ENCODE measurements around the gene GALNT13.

The GALNT13 gene

GRCh38 chr2:154238252-154238651, 366.5 kb downstream of the GALNT13 start:
- no peak for TF ChIP-seq GATA1 (IDR thresholded peaks at IDR 0.05; ENCODE audit: low read depth, low read length)
- TF ChIP-seq POLR2A (IDR thresholded peaks at IDR 0.05; ENCODE audit: low read length): no peak
- DNase-seq: no peak

GRCh38 chr2:154240316-154240715, 368.6 kb downstream of the GALNT13 start:
- no peak for DNase-seq
- TF ChIP-seq POLR2A (IDR thresholded peaks at IDR 0.05; ENCODE audit: low read length): no peak
- no peak for TF ChIP-seq GATA1 (IDR thresholded peaks at IDR 0.05; ENCODE audit: low read depth, low read length)

GRCh38 chr2:154240921-154241379, 369.2 kb downstream of the GALNT13 start:
- TF ChIP-seq GATA1 (IDR thresholded peaks at IDR 0.05; ENCODE audit: low read depth, low read length): no peak
- TF ChIP-seq POLR2A (IDR thresholded peaks at IDR 0.05; ENCODE audit: low read length): no peak
- DNase-seq: no peak

GRCh38 chr2:154242687-154243086, 371.0 kb downstream of the GALNT13 start:
- no peak for DNase-seq
- no peak for TF ChIP-seq GATA1 (IDR thresholded peaks at IDR 0.05; ENCODE audit: low read depth, low read length)
- TF ChIP-seq POLR2A (IDR thresholded peaks at IDR 0.05; ENCODE audit: low read length): no peak

GRCh38 chr2:154243685-154244084, 372.0 kb downstream of the GALNT13 start:
- no peak for DNase-seq
- no peak for TF ChIP-seq GATA1 (IDR thresholded peaks at IDR 0.05; ENCODE audit: low read depth, low read length)
- no peak for TF ChIP-seq POLR2A (IDR thresholded peaks at IDR 0.05; ENCODE audit: low read length)

- TF ChIP-seq POLR2A (IDR thresholded peaks at IDR 0.05; ENCODE audit: low read length) (no peak), GATA1 (IDR thresholded peaks at IDR 0.05; ENCODE audit: low read depth, low read length) (no peak)
- DNase-seq: no peak
These were observed 373.2 kb downstream of the GALNT13 start for GRCh38 chr2:154244932-154245331.

GRCh38 chr2:154247503-154247902, 375.8 kb downstream of the GALNT13 start:
- TF ChIP-seq GATA1 (IDR thresholded peaks at IDR 0.05; ENCODE audit: low read depth, low read length): no peak
- TF ChIP-seq POLR2A (IDR thresholded peaks at IDR 0.05; ENCODE audit: low read length): no peak
- no peak for DNase-seq

GRCh38 chr2:154256136-154256535, 384.4 kb downstream of the GALNT13 start:
- TF ChIP-seq POLR2A (IDR thresholded peaks at IDR 0.05; ENCODE audit: low read length): no peak
- TF ChIP-seq GATA1 (IDR thresholded peaks at IDR 0.05; ENCODE audit: low read depth, low read length): no peak
- DNase-seq: no peak

- TF ChIP-seq POLR2A (IDR thresholded peaks at IDR 0.05; ENCODE audit: low read length): no peak
- no peak for TF ChIP-seq GATA1 (IDR thresholded peaks at IDR 0.05; ENCODE audit: low read depth, low read length)
- no peak for DNase-seq
These were observed 387.3 kb downstream of the GALNT13 start for GRCh38 chr2:154259030-154259429.

- TF ChIP-seq GATA1 (IDR thresholded peaks at IDR 0.05; ENCODE audit: low read depth, low read length): no peak
- TF ChIP-seq POLR2A (IDR thresholded peaks at IDR 0.05; ENCODE audit: low read length): no peak
These were observed 389.8 kb downstream of the GALNT13 start for GRCh38 chr2:154261473-154262027.

GRCh38 chr2:154263206-154263605, 391.5 kb downstream of the GALNT13 start:
- DNase-seq: no peak
- TF ChIP-seq GATA1 (IDR thresholded peaks at IDR 0.05; ENCODE audit: low read depth, low read length): no peak
- no peak for TF ChIP-seq POLR2A (IDR thresholded peaks at IDR 0.05; ENCODE audit: low read length)

More at GRCh38 chr2:154261473-154262027, 389.8 kb downstream of the GALNT13 start:
- DNase-seq: no peak

GRCh38 chr2:154264024-154264423, 392.3 kb downstream of the GALNT13 start:
- DNase-seq: no peak
- TF ChIP-seq GATA1 (IDR thresholded peaks at IDR 0.05; ENCODE audit: low read depth, low read length) (no peak), POLR2A (IDR thresholded peaks at IDR 0.05; ENCODE audit: low read length) (no peak)

GRCh38 chr2:154267983-154268382, 396.3 kb downstream of the GALNT13 start:
- TF ChIP-seq POLR2A (IDR thresholded peaks at IDR 0.05; ENCODE audit: low read length) (no peak), GATA1 (IDR thresholded peaks at IDR 0.05; ENCODE audit: low read depth, low read length) (no peak)
- no peak for DNase-seq

GRCh38 chr2:154280543-154280942, 408.8 kb downstream of the GALNT13 start:
- DNase-seq: no peak
- TF ChIP-seq GATA1 (IDR thresholded peaks at IDR 0.05; ENCODE audit: low read depth, low read length) (no peak), POLR2A (IDR thresholded peaks at IDR 0.05; ENCODE audit: low read length) (no peak)

- no peak for DNase-seq
- no peak for TF ChIP-seq POLR2A (IDR thresholded peaks at IDR 0.05; ENCODE audit: low read length)
These were observed 418.1 kb downstream of the GALNT13 start for GRCh38 chr2:154289870-154290269.

- no peak for TF ChIP-seq GATA1 (IDR thresholded peaks at IDR 0.05; ENCODE audit: low read depth, low read length)
- TF ChIP-seq POLR2A (IDR thresholded peaks at IDR 0.05; ENCODE audit: low read length): no peak
- DNase-seq: no peak
These were observed 419.8 kb downstream of the GALNT13 start for GRCh38 chr2:154291511-154291910.
